ENCODE data around the gene HIPK3. TPM values are rescaled to one million over a fixed set of nuclear protein-coding genes. Genes with fewer than 3 reads are reported as not detected.
"Not testable (repeated sequence)": the region's sequence is repeated elsewhere in the genome, so short reads cannot be mapped to it uniquely, and the experiment has no call there.

HIPK3 gene
- total RNA-seq, 1 donor from 2014 or later, result 63.9 TPM

GRCh38 chr11:33362051-33362910 is 105.1 kb downstream of the HIPK3 start:
- Mint-ChIP-seq H3K4me1 (ENCODE audit: unreplicated experiment) (no peaks in the 10 kb centered on the region), H3K4me3 (no peak overlapping the region), H3K27me3 (peaks cover 5% of the 10 kb centered on the region), H3K9me3 (no peaks in the 10 kb centered on the region), H3K36me3 (no peaks in the 10 kb centered on the region), H3K27ac (no peak overlapping the region)
- TF ChIP-seq CTCF (conservative IDR thresholded peaks at IDR 0.05), result peak; percentile 90
- no peak for DNase-seq (ENCODE audit: extremely low spot score, unreplicated experiment)

GRCh38 chr11:33366918-33367317 is 109.7 kb downstream of the HIPK3 start:
- no peak for DNase-seq (ENCODE audit: extremely low spot score, unreplicated experiment)
- H3K27me3 Mint-ChIP-seq, result peaks cover 13% of the 10 kb centered on the region
- no peak overlapping the region for H3K4me3 Mint-ChIP-seq
- peaks cover 5% of the 10 kb centered on the region for H3K4me1 Mint-ChIP-seq (ENCODE audit: unreplicated experiment)
- H3K27ac Mint-ChIP-seq, result no peak overlapping the region
- TF ChIP-seq CTCF (conservative IDR thresholded peaks at IDR 0.05), result no peak
- H3K9me3 Mint-ChIP-seq, result no peaks in the 10 kb centered on the region
- no peaks in the 10 kb centered on the region for H3K36me3 Mint-ChIP-seq

GRCh38 chr11:33368475-33368874 is 111.3 kb downstream of the HIPK3 start:
- H3K4me1 Mint-ChIP-seq (ENCODE audit: unreplicated experiment); H3K9me3 Mint-ChIP-seq; H3K4me3 Mint-ChIP-seq; H3K36me3 Mint-ChIP-seq; DNase-seq (ENCODE audit: extremely low spot score, unreplicated experiment); H3K27ac Mint-ChIP-seq: not testable (repeated sequence)
- peaks cover 25% of the 10 kb centered on the region for H3K27me3 Mint-ChIP-seq

GRCh38 chr11:33368931-33369330 is 111.8 kb downstream of the HIPK3 start:
- no peak overlapping the region for H3K27ac Mint-ChIP-seq
- H3K27me3 Mint-ChIP-seq, result peaks cover 30% of the 10 kb centered on the region
- TF ChIP-seq CTCF (conservative IDR thresholded peaks at IDR 0.05), result no peak

GRCh38 chr11:33373636-33374035 is 116.5 kb downstream of the HIPK3 start:
- Mint-ChIP-seq H3K4me3 (no peak overlapping the region), H3K27me3 (peaks cover 60% of the 10 kb centered on the region), H3K9me3 (no peaks in the 10 kb centered on the region), H3K27ac (no peak overlapping the region), H3K36me3 (no peaks in the 10 kb centered on the region), H3K4me1 (ENCODE audit: unreplicated experiment) (peaks cover 18% of the 10 kb centered on the region)
- TF ChIP-seq CTCF (conservative IDR thresholded peaks at IDR 0.05), result no peak
- DNase-seq (ENCODE audit: extremely low spot score, unreplicated experiment), result no peak

More at GRCh38 chr11:33368931-33369330, 111.8 kb downstream of the HIPK3 start:
- Mint-ChIP-seq H3K9me3 (no peaks in the 10 kb centered on the region), H3K36me3 (no peaks in the 10 kb centered on the region), H3K4me3 (no peak overlapping the region), H3K4me1 (ENCODE audit: unreplicated experiment) (peaks cover 5% of the 10 kb centered on the region)
- DNase-seq (ENCODE audit: extremely low spot score, unreplicated experiment), result no peak

GRCh38 chr11:33375236-33375635 is 118.1 kb downstream of the HIPK3 start:
- H3K27me3 Mint-ChIP-seq, result peaks cover 60% of the 10 kb centered on the region
- H3K9me3 Mint-ChIP-seq, result no peaks in the 10 kb centered on the region

More at GRCh38 chr11:33375236-33375635, 118.1 kb downstream of the HIPK3 start:
- H3K4me3 Mint-ChIP-seq, result peak overlapping the region; percentile 89
- H3K27ac Mint-ChIP-seq, result peak overlapping the region; percentile 31
- no peak for DNase-seq (ENCODE audit: extremely low spot score, unreplicated experiment)
- peaks cover 14% of the 10 kb centered on the region for H3K4me1 Mint-ChIP-seq (ENCODE audit: unreplicated experiment)
- TF ChIP-seq CTCF (conservative IDR thresholded peaks at IDR 0.05), result no peak
- H3K36me3 Mint-ChIP-seq, result no peaks in the 10 kb centered on the region

Measured in type B pancreatic cell (in vitro differentiated cells).